HG03060 (cell line): ENCODE measurements around the gene CDRT15.
"Not testable (repeated sequence)": the region's sequence is repeated elsewhere in the genome, so short reads cannot be mapped to it uniquely, and the experiment has no call there.

Experiments
- ATAC-seq: cut with Tn5 transposase; IDR thresholded peaks from one replicate; pipeline ENCODE4 v1.9.1; 2021; ENCODE audit warnings: low read depth, moderate number of reproducible peaks; ENCODE audit not compliant: unreplicated experiment

The CDRT15 gene

DNA sequence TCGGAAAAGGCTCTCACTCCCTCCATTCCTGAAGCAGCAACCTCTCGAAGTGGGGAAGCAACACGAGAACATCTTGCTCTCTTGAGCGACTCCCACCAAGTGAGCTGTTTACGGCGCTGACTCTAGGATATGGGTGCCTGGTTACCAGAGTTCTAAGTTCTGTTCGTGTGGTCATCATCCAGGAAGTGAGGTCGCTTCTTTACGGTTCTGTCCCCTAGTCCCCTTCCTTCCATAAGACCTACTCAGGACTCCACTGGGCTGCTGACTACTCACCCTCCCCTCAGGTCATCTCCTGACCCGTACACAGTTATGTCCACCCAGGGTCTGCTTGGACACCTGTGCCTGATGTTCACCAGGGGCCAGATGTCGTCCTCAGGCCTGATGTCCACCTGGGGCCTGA lies at the start of gene CDRT15:
TSS of gene CDRT15 (minus strand) at position 101 of the 400 bp plus-strand sequence. CDS start at position 72, 29 bp downstream.
- not testable (repeated sequence) for ATAC-seq

DNA sequence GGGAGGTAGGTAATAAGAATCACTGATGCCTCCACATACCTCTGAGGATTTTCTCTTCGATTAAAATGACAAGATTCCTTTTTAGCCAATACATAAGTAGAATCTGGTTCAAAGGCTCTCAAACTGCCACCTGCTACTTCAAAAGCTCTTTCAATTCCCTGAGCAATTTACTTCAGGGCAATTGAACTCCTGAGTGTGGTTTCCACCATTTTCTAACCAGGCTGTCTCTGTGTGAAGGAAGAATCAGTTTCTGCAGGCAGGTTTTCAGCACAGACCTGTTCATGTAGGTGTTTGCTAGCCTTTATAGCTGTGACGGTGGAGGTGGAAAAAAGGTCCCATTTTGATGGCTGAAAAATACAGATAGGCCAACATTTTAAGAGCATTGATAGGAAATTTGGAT lies 46.1 kb upstream of the CDRT15 start:
- ATAC-seq = no peak

DNA sequence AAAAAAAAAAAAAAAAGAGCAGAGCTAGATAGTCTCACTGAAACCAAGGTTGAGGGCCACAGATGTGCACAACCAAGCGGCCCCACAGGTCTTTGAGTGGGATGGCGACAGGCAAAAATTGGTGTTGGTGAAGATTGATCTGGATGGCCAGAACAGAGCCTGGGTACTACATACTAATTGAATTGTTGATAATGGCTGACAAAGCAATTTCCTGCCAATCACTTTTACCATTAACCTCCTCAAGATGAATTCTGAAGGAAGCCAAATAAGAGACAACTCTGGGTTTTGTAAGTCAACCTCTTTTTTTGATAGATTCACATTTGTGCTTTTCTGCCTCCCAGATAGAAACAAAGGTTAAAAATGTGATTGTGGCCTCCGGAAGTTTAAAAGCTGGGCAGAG lies 44.9 kb upstream of the CDRT15 start:
- no peak for ATAC-seq

DNA sequence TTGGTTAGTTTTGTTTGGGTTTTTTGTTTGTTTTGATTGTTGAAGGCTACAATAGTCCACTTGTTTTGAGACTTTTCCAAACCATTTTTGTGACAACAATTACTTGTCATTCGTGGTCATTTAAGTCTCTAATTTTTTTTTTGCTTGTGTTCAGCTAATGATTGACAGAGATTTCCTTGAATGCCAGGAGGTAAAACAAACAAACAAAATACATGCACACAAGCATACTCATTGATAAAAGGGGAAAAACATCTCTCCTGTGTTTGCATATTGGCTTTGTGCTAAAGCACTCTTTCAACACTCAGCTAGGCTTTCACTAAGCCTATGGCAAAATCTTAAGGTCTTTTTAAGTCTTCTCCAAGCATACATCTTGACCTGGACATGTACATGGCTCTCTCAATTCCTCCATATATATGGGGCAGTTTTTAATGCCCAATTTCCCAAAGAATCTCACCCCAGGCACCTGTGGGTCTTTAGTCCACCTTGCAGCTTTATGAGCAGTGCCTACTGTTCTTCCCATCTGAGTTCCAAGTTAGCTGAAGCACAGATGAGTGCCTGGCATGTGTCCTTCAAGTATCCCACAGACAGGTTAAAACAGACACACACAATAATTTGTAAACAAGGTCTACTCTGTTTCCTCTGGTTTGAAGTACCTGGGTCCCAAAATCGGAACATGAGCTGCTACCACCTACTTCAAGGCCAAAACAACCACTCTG lies 40.0 kb upstream of the CDRT15 start:
- no peak for ATAC-seq

DNA sequence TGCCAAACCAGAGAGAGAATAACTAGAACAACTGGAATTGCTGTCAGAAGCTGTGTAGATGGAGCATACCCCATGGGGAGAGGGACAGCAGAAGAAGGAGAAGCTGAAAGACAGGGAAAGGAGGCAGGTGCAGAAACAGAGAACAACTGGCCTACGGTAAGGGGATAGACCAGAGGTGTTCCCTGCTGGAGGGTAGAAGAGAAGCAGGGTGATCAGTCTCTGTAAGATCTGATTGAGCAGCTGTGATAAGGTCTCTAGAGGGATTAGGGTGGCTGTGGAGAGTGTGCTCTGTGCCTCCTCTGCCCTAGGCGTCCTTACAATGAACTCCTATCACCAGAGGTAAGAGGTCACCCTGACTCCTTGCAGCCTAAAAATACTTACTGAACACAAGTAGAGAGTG lies 33.8 kb upstream of the CDRT15 start:
- ATAC-seq = no peak

DNA sequence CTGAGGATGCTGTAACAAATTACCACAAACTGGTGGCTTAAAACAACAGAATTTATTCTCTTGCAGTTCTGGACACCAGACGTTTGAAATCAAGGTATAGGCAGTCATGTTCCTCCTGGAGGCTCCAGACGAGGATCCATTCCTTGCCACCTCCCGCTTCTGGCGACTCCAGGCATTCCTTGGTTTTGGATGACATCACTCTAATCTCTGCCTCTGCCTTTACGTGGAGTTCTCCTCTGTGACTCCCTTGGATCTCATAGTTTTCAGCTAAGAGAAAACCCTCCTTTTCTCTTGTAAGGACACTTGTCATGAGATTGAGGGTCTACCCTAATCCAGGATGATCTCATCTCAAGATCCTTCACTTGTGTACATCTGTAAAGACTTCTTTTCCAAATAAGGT lies 32.8 kb upstream of the CDRT15 start:
- no peak for ATAC-seq

DNA sequence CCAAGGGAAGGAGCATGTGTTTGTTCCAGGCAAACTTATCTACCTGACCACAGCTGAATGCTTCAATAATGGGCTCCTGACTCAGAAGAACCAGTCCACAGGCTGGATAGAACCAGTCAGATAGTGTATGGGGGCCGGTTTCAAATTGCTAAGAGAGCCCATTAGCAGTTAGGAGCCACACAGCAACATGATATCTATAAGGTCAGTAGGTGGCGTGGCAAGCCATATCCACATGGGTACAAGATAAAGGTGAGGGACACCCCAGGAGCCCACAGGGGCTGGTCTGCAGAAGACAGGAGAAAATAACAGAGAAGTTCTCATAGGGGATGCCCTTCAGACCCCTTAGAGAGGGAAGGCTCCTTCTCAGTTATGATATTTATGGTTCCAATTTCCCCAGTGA lies 31.6 kb upstream of the CDRT15 start:
- ATAC-seq = no peak

DNA sequence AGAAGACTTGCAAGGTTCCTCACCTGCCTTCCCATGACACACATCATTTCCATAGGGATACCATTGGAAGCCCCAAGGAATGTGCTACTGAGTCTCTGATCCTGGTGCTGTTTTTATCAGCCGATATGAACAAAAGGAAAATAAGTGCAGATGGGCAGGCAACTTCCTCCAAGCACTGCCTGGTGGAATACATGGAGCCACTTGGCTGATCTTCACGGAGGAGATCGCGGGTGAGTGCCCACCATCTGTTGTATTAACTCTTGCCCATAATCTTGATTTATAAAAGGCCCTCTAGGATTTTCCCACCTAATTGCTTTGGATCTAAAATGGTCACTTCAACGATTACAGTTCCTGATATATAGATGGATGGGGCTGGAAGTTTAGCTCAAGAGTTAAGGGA lies 24.7 kb upstream of the CDRT15 start:
- ATAC-seq = no peak

DNA sequence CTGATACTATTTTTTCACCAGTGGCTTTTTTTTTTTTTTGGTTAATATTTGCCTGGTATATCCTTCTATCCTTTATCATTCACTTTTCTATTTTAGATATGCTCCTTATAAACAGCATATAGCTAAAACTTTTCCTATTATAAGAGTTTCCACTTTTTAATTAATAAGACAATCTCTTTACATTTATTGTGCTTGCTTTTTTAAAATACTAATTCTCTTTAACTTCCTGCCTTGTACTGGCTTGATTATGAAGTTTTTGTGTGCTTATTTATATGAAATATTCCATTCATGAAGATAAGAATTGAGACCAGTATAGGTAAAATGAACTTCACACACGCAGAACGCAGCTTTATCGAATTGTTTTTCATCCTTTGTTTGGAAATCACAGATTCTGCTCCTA lies 9.0 kb upstream of the CDRT15 start:
- ATAC-seq = no peak

DNA sequence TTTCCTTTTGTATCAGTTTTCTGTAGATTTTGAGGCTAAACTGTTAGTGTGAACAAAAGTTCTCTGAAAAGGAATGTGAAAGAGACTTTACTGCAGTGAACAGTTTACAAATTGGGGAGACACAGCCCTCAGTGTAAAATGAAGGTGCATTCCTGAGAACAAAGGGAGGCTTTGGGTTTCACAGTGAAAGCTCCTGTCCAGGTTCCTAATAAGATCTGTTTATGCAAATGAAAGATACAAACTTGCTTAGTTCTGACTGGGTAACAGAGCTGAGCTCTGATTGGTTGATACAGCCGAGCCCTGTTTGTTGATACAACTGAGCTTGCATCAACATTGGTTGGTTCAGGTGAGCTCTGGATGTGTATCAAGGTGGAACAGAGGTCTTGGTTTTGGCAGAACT lies 8.3 kb upstream of the CDRT15 start:
- no peak for ATAC-seq

DNA sequence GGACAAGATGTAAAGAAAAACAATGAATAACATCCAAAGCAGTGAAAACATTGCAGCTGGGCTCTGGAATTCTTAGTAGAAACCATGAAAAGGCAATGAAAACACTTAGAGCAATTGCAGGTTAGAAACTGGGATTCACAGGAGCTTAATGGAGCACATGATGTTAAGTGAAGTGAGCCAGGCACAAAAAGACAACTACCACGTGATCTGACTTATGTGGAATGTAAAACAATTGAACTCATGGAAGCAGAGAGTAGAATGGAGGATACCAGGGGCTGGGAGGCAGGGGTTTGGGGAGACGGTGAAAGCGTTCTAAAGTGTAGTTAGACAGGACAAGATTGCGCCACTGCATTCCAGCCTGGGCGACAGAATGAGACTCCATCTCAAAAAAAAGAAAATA lies 2.6 kb upstream of the CDRT15 start:
- ATAC-seq = not testable (repeated sequence)

DNA sequence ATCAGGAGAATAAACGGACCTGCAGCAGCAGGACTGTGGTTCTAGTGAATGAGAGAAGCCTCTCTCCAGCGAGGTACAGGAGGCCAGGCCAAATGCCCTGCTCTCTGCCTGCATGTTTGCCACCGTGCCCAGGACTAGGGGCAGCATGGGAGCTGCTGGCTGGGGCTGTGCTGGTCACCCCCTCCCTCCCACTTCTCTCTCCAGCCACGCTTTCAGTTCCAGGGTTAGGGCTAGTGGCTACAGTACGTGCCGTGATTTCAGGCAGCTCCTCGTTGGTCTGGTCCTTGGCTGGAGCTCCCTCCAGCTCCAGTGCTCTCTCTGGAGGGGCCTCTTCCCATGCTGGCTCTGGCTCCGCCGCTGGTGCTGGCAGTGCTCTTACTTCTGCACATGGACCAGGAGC lies 630 bp downstream of the CDRT15 start:
- ATAC-seq = not testable (repeated sequence)

DNA sequence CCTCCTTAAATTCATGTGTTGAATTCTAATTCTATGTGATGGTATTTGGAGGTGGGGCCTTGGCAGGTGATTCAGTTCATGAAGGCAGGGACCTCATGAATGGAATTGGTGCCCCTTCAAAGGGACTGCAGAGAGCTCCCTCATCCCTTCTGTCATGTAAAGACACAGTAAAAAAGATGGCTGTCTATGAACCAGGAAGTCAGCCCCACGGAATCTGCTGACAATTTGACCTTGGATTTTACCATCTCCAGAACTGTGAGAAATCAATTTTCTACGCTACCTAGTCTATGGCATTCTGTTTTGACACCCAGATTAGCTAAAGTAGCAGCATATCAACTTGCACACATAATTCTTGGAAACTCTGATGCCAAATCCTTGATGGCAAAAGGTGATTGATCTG lies 1.6 kb downstream of the CDRT15 start:
- ATAC-seq = not testable (repeated sequence)

DNA sequence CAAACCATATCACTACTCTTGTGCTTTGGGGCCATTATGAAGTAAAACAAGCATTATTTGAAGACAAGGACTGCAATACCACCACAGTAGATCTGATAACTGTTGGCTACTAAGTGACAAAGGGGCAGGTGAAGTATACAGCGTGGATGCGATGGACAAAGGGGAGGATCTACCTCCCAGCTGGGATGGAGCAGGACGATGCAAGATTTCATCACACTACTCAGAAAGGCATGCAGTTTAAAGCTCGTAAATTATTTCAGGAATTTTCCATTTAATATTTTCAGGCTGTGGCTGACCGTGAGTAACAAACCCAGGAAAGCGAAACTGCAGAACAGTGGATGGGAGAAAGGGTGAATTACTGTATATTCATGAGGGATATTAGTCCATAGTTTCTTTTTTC lies 5.5 kb downstream of the CDRT15 start:
- ATAC-seq = not testable (repeated sequence)

DNA sequence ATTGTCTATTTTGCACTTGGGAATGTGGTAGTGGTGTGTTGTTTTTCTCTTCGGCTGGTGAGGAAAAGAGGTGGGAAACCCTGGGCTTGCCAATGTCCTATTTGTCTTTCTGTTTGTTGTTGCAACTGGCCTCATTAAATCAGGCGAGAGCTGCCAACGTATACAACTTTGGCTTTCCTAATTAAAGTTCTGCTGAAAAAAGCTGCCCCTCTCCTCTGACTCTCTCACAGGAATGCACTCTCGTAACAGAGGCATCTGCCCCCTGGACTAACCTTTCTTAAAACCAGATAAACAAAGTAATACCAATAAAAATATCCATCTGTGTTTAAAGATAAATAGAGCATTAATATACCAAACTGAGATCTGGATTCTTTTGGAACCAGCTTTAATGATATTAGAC lies 7.8 kb downstream of the CDRT15 start:
- no peak for ATAC-seq

DNA sequence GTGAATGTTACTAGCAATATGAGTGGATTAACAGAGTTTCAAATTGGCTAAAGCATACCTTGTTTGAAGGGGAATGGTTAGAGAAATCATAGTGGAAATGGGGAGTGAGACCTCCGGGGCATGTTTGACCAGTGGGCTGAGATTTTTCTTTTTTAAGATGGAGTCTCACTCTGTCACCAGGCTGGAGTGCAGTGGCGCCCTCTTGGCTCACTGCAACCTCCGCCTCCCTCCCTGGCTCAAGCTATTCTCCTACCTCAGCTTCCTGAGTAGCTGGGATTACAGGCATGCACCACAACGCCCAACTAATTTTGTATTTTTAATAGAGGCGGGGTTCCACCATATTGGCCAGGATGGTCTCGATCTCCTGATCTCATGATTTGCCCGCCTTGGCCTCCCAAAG lies 9.6 kb downstream of the CDRT15 start:
- ATAC-seq = no peak

DNA sequence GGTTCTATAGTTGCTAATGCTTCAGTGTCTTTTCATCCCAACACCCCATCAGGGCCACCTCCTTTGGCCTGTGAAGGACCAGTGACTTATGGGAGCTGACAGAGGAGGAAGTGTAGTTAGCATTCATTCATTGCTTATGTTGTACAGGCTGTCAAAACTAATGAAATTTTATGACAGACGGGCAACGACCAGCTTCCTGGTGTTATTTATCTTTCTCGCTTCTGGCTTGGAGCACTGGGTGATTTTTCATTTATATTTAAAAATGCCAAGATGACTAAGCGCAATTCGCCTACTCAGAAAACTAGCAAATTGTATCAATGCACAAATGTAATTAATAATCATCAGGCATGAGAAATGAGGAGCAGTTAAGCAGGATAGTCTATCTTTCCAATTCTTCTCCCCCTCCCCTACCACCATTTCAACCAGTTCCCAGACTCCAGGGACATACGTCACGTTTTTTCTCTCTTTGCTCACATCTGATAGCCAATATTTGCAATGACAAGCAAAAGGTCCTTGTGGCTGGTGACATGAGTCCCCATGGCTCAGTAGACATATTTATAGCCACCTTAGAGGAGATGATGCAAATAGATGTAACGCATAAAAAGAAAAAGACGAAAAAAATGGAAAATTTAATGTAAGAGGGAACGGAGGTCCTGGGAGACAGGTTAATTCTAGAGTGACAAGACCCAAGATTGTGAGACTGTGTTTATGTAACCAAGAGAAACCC lies 11.2 kb downstream of the CDRT15 start:
- no peak for ATAC-seq

DNA sequence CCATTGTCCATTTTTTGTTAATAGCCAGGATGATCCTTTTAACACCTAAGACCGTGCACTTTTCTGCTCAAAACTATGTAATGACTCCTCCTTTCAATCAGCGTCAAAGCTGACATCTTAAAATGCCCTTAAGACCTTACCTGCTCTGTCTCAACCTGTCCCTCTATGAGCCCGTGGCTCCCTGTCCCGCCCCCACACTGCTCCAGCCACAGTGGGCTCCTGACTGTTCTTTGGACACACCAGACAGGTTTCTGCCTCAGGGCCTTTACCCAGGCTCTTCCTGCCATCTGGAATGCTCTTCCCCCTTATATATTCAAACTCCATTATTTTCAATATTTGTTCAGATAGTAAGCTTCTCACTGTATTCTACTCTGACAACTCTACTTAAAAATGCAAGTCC lies 14.1 kb downstream of the CDRT15 start:
- ATAC-seq = no peak

DNA sequence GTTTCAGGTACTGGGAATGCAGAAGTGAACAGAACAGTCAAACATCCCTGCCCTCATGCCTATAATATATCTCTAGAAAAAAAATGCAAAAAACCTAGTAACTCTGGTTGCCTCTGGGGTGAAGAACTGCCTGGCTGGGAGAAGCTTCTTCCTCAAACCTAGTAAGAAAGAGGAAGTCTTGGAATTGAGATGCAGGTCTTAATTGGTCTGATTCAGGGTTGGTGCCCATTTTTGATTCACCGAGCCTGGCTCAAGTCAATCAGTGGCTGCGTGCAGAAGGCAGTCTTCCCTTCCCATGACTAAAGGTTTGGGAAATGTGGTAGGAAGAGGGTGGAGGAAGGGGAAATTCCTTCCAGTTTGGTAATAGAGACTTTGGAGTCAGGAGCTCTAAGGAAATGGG lies 22.4 kb downstream of the CDRT15 start:
- no peak for ATAC-seq

DNA sequence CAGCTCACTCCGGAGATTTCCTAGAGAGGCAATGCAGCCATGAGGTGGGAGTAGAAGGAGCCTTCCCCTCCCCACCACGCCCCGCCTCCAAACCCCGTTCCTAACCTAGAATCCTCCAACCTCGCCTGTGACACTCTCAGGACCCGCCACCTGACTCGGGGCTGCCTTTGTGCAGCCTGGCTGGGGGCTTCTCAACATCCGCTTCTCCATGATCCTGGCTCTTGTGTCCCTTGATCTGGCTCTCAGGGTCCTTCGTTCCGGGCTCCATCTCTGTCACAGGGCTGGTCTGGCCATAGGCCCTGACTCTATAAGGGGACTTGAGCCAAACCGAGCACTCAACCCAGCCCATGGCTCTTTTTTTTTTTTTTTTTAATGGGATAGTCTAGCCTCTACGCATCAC lies 24.3 kb downstream of the CDRT15 start:
- ATAC-seq = no peak

DNA sequence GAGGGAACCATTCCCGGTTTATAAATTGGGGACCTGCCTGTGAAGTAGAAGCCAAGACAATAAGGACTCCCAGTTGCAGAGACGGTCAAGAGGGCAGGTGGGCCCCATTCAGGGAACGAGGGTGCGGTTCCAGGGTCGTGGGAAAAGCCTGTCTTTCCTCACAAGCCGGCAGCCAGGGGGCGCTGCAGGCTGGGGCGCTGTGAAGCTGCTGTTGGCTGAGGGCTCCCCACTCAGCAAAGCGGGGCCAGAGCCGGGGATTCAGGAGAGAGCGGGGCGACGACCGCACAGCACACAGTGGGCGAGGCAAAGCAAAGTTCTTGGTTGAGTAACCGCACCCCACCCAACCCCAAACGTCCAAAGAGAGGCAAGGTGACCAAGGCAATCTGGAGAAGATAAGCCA lies 24.9 kb downstream of the CDRT15 start:
- ATAC-seq = no peak

DNA sequence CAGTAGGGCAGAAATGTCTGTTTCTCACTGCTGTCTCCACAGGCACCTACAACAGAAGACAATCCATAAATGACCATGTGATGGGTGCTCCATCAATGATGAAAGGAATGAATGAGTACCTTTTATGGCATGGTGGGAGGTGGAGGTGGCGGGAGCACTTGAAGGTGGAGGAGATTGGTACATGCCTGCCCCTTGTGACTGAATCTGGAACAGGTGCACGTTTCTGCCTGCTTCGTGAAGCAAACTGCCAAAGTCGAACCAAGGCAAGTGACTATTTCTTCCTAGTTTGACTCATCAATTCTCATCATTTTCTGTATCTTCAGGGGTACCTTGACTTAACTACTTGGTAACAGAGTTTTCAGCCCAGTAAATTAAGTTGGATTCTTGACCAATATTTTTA lies 25.4 kb downstream of the CDRT15 start:
- no peak for ATAC-seq
